ENCODE results near the gene OTUD3. TPM values are rescaled to one million over a fixed set of nuclear protein-coding genes. Genes with fewer than 3 reads are reported as not detected.

Gene OTUD3
- polyA plus RNA-seq, 4 donors: 2.2 to 21.4 (median 3.1) TPM

DNA sequence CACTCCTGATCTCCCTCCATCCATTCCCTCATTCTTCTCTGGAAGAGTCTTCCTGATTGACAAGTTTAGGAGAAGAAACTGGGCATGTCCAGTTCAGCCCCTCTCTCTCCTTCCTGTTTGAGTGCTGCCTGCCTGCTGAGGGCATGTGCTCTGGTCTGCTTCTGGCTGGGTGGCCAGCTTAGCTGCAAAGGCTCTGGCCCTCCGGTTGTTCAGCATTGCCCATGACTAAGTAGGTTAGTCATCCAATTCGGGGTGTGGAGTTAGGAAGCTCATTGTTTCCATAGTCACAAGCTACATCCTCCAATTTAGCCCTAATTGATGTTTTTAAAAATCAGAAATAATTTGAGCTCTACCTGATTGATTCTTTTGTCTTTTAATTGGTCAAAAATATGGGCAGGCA lies 66.8 kb downstream of the OTUD3 start:
- DNase-seq: no peak

DNA sequence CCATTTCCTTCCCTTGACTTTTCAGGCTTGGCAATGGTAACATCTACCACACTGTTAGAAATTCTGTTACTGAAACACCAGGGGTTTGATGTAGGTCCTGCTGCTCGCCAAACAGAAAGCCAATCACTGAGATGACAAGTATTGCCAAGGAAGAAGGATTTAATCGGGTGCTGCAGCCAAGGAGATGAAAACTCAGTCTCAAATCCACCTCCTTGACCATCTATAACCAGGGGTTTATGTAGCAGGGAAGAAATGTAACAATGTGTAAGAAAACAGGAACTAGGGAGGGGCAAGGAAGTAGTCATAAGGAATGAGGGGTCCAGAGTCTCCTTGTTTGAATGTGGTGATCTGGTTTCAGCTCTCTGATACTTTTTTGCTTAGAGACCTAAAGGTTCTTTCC lies 71.9 kb downstream of the OTUD3 start:
- H3K27ac ChIP-seq (ENCODE audit: low read depth in 1 of 3, low read length in 2 of 3): no peak overlapping the region
- DNase-seq (no peak), FAIRE-seq (no peak)
- 85 to 96% (median 86%) methylated on average over 2 of the region's 2 CpGs for WGBS, 3 donors
- peaks cover 0 to 2% of the 10 kb centered on the region in 2 donors for H3K9me3 ChIP-seq (ENCODE audit: control insufficient read depth in 2 of 2, insufficient read depth in 1 of 2, low read depth in 1 of 2, low read length in 1 of 2)
- H3K36me3 ChIP-seq (ENCODE audit: control insufficient read depth in 3 of 3, insufficient read depth in 2 of 3, low read depth in 1 of 3, low read length in 3 of 3): no peaks in the 10 kb centered on the region
- H3K4me1 ChIP-seq (ENCODE audit: control insufficient read depth in 3 of 3, insufficient read depth in 2 of 3, low read depth in 1 of 3, low read length in 2 of 3): no peaks in the 10 kb centered on the region
- no peak overlapping the region for H3K4me3 ChIP-seq (ENCODE audit: low read depth in 1 of 3, low read length in 3 of 3)
- peaks cover 0 to 4% (median 0%) of the 10 kb centered on the region in 3 donors for H3K27me3 ChIP-seq (ENCODE audit: control insufficient read depth in 3 of 3, insufficient read depth in 3 of 3, low read length in 3 of 3)

More for the DNA sequence above, 66.8 kb downstream of the OTUD3 start:
- peaks cover 0 to 2% of the 10 kb centered on the region in 2 donors for H3K9me3 ChIP-seq (ENCODE audit: control insufficient read depth in 2 of 2, insufficient read depth in 1 of 2, low read depth in 1 of 2, low read length in 1 of 2)
- H3K4me1 ChIP-seq (ENCODE audit: control insufficient read depth in 3 of 3, insufficient read depth in 2 of 3, low read depth in 1 of 3, low read length in 2 of 3): no peaks in the 10 kb centered on the region
- no peak overlapping the region for H3K27ac ChIP-seq (ENCODE audit: low read depth in 1 of 3, low read length in 2 of 3)
- WGBS, 3 donors: 46 to 54% (median 48%) methylated on average over 2 of the region's 2 CpGs
- peaks cover 0 to 4% (median 0%) of the 10 kb centered on the region in 3 donors for H3K27me3 ChIP-seq (ENCODE audit: control insufficient read depth in 3 of 3, insufficient read depth in 3 of 3, low read length in 3 of 3)
- no peak overlapping the region for H3K4me3 ChIP-seq (ENCODE audit: low read depth in 1 of 3, low read length in 3 of 3)
- FAIRE-seq: no peak
- no peaks in the 10 kb centered on the region for H3K36me3 ChIP-seq (ENCODE audit: control insufficient read depth in 3 of 3, insufficient read depth in 2 of 3, low read depth in 1 of 3, low read length in 3 of 3)

GRCh38 chr1:19955534-19956170 lies 73.5 kb downstream of the OTUD3 start:
- H3K4me1 ChIP-seq (ENCODE audit: control insufficient read depth in 3 of 3, insufficient read depth in 2 of 3, low read depth in 1 of 3, low read length in 2 of 3): no peaks in the 10 kb centered on the region
- H3K36me3 ChIP-seq (ENCODE audit: control insufficient read depth in 3 of 3, insufficient read depth in 2 of 3, low read depth in 1 of 3, low read length in 3 of 3): no peaks in the 10 kb centered on the region
- DNase-seq: no peak
- peaks cover 0 to 2% of the 10 kb centered on the region in 2 donors for H3K9me3 ChIP-seq (ENCODE audit: control insufficient read depth in 2 of 2, insufficient read depth in 1 of 2, low read depth in 1 of 2, low read length in 1 of 2)
- WGBS, 3 donors: 71 to 77% (median 75%) methylated on average over 11 of the region's 11 CpGs
- no peak overlapping the region for H3K4me3 ChIP-seq (ENCODE audit: low read depth in 1 of 3, low read length in 3 of 3)
- peaks cover 0 to 4% (median 0%) of the 10 kb centered on the region in 3 donors for H3K27me3 ChIP-seq (ENCODE audit: control insufficient read depth in 3 of 3, insufficient read depth in 3 of 3, low read length in 3 of 3)
- no peak for FAIRE-seq
- H3K27ac ChIP-seq (ENCODE audit: low read depth in 1 of 3, low read length in 2 of 3): no peak overlapping the region

DNA sequence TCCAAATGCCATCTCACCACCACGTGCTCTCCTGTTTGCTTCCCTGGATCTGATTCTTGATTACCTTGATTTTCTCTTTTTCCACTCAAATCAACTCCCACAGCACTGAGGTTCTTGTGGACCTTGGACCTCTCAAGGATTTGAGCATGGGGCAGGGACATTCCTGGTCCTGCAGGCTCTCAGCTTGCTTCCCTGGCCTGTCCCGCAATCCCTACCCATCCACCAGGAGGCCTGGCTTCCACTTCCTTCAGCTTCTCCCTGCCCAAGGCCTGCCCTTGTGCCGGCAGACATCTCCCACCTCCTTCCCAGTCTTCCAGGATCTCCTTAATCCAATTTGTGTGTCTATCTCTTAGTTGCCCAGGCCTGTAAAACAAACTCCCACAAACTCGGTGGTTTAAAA lies 75.6 kb downstream of the OTUD3 start:
- no peak overlapping the region for H3K4me3 ChIP-seq (ENCODE audit: low read depth in 1 of 3, low read length in 3 of 3)
- FAIRE-seq: no peak
- H3K4me1 ChIP-seq (ENCODE audit: control insufficient read depth in 3 of 3, insufficient read depth in 2 of 3, low read depth in 1 of 3, low read length in 2 of 3): no peaks in the 10 kb centered on the region
- no peak for DNase-seq
- no peak overlapping the region for H3K27ac ChIP-seq (ENCODE audit: low read depth in 1 of 3, low read length in 2 of 3)
- H3K27me3 ChIP-seq (ENCODE audit: control insufficient read depth in 3 of 3, insufficient read depth in 3 of 3, low read length in 3 of 3): peaks cover 0 to 4% (median 0%) of the 10 kb centered on the region in 3 donors
- peaks cover 0 to 2% of the 10 kb centered on the region in 2 donors for H3K9me3 ChIP-seq (ENCODE audit: control insufficient read depth in 2 of 2, insufficient read depth in 1 of 2, low read depth in 1 of 2, low read length in 1 of 2)
- WGBS, 3 donors: 67 to 73% (median 72%) methylated on average over 4 of the region's 4 CpGs
- H3K36me3 ChIP-seq (ENCODE audit: control insufficient read depth in 3 of 3, insufficient read depth in 2 of 3, low read depth in 1 of 3, low read length in 3 of 3): no peaks in the 10 kb centered on the region

DNA sequence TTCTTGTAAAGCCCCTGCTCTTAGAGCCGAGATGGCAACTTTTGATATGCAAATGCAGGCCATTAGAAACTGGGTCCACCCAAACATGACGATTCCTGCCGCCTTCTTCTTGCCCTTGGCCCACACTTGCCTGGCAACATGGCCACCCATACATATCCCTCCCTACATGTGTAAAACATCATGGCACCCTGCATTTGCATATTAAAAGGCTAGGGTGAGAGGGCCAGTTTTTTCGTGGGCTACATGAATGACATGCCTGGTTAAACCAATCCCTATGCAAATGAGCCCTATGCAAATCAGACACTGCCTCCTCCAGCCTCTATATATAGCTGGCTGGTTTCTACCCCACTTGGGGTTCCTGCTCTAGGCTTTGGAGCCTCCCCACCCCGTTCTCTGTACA lies 78.4 kb downstream of the OTUD3 start:
- Histone ChIP-seq H3K27me3 (ENCODE audit: control insufficient read depth in 3 of 3, insufficient read depth in 3 of 3, low read length in 3 of 3) (peaks cover 0 to 5% (median 0%) of the 10 kb centered on the region in 3 donors), H3K36me3 (ENCODE audit: control insufficient read depth in 3 of 3, insufficient read depth in 2 of 3, low read depth in 1 of 3, low read length in 3 of 3) (no peaks in the 10 kb centered on the region), H3K4me3 (ENCODE audit: low read depth in 1 of 3, low read length in 3 of 3) (no peak overlapping the region), H3K27ac (ENCODE audit: low read depth in 1 of 3, low read length in 2 of 3) (no peak overlapping the region), H3K4me1 (ENCODE audit: control insufficient read depth in 3 of 3, insufficient read depth in 2 of 3, low read depth in 1 of 3, low read length in 2 of 3) (no peaks in the 10 kb centered on the region), H3K9me3 (ENCODE audit: control insufficient read depth in 2 of 2, insufficient read depth in 1 of 2, low read depth in 1 of 2, low read length in 1 of 2) (peaks cover 0 to 4% of the 10 kb centered on the region in 2 donors)
- DNase-seq (no peak), FAIRE-seq (no peak)
- 48 to 59% (median 56%) methylated on average over 5 of the region's 5 CpGs for WGBS, 3 donors

Other genes starting within 250 kb of the OTUD3 start
- 100 to 1,000 TPM in 3 of 4 donors, 10 to 100 TPM in 1; 60.6 to 503 (median 474) TPM for gene NBL1, start 238.1 kb upstream of the OTUD3 start, polyA plus RNA-seq
- gene HTR6, start 217.5 kb upstream of the OTUD3 start, polyA plus RNA-seq: under 1 TPM in 2 of 4 donors, not detected in 2; 0.01 to 0.03 TPM
- gene TMCO4, start 82.5 kb upstream of the OTUD3 start, polyA plus RNA-seq: 10 to 100 TPM; 13.1 to 59.0 (median 37.0) TPM
- gene RNF186, start 67.1 kb upstream of the OTUD3 start, polyA plus RNA-seq: 100 to 1,000 TPM in 2 of 4 donors, 10 to 100 TPM in 2; 41.8 to 257 (median 104) TPM
- gene PLA2G2E, start 41.2 kb downstream of the OTUD3 start, polyA plus RNA-seq: not detected
- gene PLA2G2A, start 97.2 kb downstream of the OTUD3 start, polyA plus RNA-seq: 1,000 to 10,000 TPM in 1 of 4 donors, 100 to 1,000 TPM in 2, 10 to 100 TPM in 1; 83.6 to 1,925 (median 293) TPM
- gene PLA2G5, start 187.8 kb downstream of the OTUD3 start, polyA plus RNA-seq: 1 to 10 TPM in 2 of 4 donors, not detected in 2; 1.4 to 2.9 TPM
- gene PLA2G2D, start 237.1 kb downstream of the OTUD3 start, polyA plus RNA-seq: under 1 TPM in 2 of 4 donors, not detected in 2; 0.40 to 0.41 TPM

All from small intestine (tissue), 7 donors.